GM11168 (cell line): ENCODE data around the gene KSR1.

Experiments
- in situ Hi-C: fragments of 300-500 bp; cut with MboI; formaldehyde crosslinking; loops from one replicate; pipeline ENCODE4 v1.12.0; 2022; ENCODE audit warnings: low sequenced_read_pairs; ENCODE audit not compliant: unreplicated experiment

The KSR1 gene

DNA sequence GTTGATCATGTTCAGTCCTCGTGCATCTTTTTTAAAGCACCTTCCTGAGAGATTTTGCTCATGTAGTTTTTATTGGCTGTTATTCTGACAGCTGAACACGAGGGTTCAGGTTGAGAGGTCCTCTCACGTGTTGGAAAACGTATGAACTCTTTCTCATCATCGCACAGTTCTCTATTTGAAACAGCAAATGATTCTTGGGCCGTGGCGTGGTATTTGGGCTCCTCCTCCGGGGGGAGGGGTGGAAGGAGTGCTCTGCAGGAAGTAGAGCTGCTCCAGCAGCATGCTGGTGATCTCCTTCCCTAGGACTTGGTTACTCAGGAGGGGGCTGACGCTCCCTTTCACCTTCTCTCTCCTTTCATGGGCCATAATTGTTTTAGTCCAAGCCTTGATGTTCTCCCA, 70.4 kb downstream of the KSR1 start:
- in situ Hi-C loops = no loop called here

DNA sequence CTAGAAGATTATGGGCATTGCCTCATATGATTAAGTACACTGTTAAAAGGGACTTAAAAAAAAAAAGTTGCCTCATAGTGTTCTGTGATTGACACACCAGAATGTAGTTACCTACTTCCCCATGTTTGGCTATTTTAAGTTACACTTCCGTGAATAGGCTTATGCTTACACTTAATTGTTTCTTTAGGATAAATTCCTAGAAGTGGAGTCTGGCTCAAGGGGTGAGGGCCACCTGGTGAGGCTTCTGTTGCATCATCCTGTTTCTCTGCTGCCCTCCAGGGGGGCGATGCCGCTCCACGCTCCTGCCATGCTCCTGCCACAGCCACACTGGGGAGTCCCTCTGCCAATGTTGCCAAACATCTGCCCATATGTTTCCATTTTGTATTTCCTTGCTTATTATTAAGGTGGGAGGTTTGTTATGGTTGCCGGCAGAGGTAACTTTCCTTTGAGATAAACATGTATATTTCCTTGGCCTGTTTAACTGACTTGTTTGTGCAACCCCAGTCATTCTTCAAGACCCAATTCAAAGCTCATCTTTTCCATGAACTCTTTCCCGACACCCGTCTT, 73.1 kb downstream of the KSR1 start:
- in situ Hi-C loops = no loop called here

DNA sequence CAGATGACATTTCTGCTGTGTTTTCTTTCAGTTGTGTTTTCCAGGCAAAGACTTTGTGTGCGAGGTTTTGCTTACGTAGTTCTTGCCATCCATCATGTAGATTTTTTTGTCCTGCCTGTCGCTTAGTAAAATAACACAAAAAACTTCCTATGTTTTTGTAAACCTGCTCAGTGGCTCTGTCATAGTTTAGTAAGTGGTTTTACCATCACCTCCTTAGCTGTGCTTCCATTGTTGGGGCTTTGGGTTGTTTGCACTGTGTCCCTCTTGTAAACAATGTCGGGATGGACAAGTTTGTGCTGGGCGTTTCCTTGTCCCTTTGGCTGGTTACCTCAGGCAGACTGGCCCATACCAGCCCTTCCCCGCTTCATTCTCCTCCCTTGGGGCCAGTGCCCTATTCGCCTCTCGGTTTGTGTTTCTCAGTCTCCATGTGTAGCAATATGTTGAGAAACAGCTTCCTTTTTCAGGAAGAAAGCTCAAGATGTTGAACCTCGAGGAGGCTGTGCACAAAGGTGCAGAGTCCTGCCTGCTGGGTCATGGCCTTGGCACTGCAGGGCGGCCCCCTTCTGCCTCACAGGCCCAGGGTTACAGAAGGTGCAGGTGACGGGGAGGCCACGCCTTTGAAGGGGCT, 74.6 kb downstream of the KSR1 start:
- in situ Hi-C loops = no loop called here

DNA sequence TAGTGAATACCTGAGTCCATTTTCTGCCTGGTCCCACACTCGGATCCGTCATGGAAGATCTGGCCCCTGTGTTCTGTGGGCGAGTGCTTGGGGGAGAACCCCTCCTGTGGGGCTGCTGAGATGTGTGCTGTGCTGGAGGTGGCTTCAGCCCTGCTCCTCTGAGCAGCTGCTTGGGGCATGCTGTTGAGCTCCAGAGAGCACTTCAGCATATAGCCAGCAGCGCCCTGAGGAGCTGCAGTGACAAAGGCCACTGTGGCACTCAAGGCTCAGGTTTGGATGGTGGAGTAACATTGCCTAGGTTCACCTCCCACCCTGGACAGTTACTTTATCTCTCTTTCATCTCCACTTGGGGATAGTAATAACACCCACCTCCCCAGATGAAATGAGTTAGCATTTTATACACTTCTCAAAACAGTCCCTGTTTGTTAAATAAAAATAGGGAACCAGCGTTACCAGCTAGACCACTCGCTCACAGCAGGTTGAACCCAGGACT, 75.3 kb downstream of the KSR1 start:
- in situ Hi-C loops = no loop called here

DNA sequence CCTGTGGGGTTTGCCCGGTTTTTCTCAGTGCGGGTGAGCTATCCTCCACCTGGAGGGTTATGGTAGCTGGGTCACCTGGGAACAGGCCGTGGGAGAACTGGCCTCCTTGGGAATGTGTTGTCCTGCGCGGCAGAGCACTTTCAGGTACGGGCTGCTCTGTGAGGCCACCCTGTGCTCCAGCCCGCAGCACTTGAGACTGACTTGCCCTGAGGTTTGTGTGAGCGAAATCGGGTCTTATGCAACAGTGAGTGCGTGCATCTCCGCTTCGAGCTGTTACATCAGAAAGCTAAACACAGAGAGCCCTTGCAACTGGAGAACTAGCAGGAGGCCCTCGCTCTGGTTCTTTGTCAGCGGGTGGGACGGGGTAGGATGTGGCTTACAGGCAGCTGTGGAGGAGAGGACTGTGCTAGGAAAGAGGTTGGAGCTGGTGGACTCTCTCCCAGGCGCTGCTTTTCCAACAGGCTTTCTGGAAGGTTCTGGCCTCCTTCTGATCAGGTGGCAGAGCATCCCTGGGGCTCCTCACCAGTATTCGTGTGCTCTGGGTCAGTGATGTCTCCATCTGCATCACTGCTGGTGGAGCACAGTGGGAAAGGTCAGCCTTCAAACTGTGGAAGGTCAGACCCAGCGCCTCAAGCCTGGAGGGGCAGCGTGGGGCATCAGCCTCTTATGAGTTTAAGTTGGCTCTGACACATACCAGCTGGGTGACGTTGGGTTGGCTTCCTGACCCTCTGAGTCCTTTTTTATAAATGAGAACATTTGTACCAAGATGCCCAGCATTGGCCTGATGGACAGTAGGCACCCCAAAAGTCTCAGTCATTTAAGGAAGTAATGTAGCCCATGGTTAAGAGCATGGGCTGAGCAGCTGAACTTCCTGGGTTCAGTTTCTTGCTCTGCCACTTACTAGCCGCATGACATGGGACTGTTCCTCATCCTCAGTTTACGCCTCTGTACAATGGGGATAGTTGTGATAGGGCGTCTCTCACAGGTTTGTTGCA, 76.3 kb downstream of the KSR1 start:
- in situ Hi-C loops = no loop called here

DNA sequence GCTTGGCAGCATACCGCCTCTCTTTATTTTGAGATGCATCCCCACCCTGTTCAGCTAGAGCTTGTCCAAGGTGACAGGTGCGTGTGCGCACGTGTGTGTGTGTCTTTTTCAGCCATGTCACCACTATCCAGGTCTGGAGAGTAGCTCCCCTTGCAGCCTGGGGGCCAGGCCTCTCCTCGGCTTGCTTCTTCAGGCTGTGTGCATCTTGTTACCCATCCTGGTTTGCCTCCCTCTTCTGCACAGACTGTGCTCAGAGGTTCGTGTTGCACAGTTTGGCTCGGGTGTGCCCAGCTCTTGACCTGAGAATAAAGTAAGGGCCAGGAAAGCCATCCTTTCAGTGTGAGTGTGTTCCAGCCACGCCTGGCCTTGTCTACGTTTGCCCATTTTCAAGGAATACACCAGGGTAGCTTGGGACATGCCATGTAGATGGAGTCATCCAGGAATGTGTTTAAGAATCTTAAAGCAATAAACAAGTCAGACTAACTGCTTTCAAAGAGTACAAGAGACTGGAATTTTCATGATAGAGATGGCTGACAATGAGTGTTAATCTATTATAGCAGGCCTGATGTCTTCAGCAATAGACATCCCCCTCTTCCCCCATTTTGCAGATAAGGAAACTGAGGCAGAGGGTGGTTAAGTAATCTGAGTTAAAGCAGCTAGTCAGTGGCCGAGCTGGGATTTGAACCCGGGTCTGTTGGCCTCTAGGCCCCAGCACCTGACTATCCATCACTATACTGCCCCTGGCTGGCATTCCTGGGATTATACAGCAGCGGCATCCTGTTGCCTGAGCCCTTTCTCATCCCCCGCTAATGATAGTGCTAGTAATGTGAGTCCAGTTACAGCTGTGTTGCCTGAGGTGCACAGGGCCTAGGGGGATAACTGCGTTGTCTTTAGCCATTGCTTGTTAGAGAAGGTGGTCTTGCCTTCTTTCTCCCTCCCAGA, 77.9 kb downstream of the KSR1 start:
- in situ Hi-C loops = no loop called here

DNA sequence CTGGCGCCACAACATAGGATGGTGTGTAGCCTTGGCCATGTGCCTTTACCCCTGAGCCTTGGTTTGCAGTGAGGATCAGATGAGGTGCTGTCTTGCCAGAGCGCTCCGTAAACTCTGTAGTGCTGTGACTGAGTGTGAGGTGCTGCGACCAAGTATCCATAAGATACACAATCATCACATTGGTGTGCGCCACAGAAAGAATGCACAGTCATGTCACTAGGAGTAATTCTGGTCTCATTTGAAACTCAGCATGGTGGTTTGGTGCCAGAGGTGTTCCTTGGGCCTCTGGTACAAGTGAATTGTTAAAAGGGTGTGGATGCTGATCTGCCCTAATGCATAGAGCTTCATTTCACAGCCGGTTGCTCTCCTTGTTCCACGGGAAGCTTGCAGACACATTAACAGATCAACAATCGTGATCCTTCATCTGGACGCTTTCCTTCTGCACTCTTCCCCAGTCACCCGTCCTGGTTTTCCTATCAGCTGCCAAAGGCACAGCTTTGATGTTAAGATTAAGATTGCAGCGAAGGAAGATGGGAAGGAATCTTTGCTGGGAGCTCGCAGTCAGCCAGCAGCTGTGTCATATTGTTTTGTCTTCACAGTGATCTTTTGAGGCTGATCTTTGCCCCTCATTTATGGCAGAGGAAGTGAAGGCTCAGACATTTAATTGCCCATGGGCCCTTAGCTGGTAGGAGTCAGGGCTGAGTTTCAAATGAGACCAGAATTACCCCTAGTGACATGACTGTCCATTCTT, 79.1 kb downstream of the KSR1 start:
- in situ Hi-C loops = no loop called here

DNA sequence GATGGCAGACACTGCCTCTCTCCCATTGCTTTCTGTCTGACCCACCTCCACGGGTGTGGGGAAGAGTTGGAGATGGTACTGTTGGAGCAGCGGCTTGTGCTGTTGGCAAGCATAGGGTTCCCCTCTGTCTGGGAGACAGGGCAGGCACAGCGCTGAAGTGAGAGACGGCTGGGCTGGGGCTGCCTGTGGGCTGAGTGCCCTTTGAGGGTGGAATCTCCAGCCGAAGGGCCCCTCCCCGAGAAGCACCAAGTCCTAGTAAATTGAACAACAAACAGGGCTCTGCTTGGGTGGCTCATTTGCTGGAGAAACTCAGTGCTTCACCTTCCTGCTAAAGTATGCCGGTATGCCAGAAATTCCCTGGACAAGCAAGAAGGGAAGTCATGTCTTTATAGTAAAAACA, 79.7 kb downstream of the KSR1 start:
- in situ Hi-C loops = no loop called here

DNA sequence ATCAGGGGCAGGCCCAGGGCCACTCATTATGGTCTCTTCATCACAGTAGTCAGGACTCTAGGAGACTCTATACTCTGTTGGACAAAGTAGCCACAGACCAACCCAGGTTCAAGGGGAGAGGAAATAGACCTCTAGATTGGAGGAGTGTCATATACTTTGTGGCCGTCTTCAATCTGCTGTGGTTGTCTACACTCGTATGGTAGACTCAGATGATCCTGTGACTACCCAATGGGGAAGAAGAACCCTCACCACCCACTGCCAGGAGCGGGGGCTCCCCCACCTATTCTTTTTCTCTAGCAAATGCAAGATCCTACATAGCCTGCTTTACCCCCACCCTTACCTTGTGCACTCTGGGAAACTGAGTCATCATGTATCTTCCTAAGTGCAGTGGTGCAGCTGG, 80.5 kb downstream of the KSR1 start:
- in situ Hi-C loops = no loop called here

DNA sequence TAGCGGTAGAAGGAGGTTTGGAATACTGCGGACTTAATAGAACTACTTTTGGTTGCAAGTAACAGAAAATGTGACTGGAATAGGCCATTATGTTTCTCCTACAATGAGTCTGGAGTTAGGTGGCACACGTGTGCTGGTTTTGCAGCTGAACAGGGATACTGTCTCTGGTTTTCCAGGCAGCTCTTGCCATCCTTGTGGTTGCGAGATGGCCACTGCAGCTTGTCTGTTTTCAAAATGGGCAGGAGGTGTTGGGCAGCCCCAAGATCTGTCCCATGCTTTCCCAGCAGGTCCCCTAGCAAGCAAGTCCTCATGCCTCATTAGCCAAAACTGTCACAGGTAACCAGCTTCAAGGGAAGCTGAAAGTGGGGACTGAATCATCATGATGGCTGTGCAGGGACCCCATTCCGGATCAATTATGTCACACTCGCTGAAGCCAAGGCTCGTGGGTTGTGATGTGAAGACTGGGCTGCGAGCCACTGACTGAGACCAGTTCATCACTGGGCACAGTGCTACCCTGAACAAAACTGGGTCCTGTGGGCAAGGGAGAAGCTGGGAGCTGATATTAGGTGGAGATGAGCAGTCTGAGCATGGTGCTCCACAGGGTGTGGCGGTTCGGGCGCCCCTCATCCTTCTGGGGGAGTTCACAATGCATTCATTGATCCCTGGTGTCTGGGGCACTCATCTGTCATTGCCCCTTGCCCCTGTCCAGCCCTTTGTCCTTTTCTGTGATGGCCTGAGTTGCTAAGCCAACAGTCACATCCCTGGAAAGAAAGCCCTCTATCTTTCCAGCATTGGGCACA, 82.1 kb downstream of the KSR1 start:
- in situ Hi-C loops = no loop called here

DNA sequence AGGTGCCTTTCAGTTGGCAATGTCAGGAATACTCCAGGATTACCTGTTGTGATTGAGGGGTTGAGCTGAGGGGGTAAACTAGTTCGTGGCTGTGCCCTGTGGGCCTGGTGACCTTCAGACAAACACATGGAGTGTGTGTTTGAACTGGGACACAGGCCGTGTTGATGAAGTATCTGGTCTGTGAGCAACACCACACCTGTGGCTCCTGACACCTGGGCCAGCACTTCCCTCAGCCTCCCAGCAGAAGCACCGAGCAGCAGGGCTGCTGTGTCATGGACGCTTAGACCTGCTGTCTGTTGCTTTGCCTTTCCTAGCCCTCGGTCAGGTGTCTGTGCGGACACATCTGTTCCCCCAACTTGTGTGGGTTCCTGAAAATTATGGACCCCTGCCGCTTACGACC, 82.9 kb downstream of the KSR1 start:
- in situ Hi-C loops = no loop called here

DNA sequence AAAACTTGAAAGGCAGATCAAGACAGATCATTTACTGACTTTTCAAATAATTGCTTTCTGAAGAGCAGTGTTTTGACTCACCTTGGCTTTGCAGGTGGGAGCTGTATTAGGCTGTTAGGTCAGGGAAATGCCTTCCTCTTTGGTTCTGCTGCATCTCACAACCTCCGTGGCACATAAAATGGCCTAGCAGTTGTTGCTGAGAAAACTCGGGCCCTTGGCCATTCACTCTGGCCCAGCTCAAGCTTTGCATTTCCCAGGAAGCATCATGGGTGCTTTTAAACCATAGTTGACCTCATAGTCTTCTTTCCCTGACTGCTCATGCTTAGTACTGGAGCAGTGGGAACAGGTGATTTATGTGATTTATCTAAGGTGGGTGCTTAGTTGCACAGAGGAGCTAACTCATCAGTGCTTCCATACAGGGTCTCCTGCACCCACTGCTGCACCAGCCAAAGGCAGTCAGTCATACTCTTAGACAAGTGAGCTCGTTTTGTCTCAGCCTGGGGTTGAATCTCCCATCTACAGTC, 83.6 kb downstream of the KSR1 start:
- in situ Hi-C loops = no loop called here

DNA sequence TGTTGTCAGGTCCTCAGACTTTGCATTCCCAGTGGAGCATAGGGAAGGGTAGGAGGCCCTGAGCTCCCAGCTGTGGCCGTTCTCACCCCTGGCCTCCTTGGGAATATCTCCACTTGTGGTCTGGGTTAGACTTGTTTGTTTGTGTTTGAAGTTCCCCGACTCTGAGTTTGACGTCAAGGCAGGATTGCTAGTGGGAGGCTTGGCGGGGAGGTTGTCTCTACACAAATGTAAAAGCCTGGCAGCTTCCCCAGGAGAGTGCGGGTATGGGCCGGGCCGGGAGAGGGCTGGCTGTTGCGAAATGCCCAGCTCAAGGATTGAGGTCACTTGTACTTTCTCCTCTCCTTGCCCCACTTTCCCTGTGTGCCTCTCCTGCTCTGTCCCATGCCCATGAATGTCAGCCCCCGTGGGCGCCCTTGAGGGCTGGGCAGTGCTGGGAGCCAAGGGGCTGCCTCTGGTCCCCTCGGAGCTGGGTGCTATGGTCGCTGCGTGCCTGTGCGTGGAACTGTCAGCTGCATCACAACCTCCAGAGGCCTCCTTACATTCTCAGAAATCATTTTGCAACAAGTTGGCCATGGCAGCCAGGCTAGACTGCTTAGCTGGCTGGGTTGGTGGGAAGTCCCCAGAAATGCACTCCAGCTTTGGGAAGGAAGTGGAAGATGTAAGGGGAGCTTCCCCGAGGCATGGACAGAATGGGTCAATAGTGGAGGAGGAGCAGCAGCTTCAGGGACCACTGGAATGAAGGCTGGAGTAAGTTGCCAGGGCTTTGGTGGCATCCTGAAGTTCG, 84.3 kb downstream of the KSR1 start:
- in situ Hi-C loops = no loop called here

DNA sequence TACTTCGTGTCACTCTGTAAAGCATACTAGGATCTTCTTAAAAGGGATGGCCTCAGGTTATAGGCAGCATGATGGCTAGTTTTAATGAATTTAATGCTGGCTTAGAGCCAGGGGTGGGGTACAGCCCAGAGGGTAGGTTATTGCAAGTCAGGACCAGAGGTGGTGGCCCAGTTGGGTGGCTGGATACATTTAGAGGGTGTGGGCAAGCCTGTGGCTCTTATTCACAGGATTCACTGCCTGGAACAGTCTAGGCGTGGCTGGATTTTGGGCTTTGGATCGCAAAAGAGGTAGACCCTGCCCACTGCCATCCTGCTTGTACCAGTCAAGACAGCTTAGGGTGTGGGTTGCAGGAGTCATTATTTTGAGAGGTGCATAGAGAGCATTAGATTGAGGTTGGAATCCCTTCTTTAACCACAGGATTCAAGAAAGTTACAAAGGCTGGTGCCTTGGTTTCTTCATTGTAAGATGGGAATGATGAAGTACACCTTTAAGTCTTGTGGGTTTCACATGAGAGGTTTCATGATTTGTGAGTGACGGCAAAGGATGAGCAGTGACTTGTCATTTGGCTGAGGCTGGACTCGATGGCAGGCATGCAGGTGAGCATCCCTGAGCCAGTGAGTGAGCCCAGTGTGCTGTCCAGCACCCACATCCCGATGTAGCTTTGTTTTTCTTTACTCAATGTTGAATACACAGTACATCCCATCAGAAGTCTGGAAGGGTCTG, 85.2 kb downstream of the KSR1 start:
- in situ Hi-C loops = no loop called here

DNA sequence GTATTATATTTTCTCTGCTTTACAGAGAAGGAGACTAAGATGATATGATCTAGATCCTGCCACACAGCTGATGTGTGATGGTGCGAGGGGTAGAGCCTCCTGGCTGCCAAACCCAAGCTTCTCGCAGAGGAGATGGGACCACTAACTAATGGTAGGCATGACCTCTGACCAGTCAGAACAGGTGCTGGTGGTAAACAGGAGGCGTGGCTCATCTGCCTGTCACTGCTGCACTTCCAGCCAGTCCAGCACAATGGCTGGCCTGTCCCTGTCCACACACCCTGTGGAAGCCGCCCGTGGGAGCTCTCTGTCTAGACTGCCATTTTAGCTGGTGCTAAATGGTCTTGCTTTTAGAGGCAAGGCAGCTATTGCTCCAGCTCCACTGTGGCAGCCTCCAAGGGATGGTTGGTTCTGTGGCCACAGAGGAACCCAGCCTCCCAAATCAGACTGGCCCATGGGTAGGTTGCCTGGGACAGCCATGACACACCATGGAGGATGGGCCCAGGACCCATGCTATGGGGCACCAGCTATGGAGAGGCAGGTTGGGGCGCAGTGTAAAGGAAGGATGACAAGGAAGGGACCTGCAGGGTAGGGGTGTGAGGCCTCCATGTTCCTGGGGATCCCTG, 86.7 kb downstream of the KSR1 start:
- in situ Hi-C loops = no loop called here

DNA sequence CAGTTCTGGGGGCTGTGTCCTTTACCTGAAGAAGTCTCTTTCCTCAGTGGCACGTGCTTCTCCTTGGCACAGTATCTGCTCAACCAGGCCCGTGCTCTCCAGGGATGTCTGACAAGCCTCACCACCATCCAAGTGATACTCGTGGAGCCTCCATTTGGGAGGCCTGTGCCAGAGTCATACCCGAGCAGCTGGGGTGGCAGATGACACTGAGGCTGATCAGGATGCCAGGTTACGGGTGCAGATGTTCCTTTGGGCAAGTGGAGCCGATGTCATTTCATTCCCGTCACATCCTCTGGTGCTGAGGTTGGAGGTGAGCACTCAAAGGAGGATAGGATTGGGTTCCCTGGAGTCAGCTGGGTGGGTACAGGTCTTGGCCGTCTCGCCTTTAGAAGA, 87.2 kb downstream of the KSR1 start:
- in situ Hi-C loops = no loop called here

DNA sequence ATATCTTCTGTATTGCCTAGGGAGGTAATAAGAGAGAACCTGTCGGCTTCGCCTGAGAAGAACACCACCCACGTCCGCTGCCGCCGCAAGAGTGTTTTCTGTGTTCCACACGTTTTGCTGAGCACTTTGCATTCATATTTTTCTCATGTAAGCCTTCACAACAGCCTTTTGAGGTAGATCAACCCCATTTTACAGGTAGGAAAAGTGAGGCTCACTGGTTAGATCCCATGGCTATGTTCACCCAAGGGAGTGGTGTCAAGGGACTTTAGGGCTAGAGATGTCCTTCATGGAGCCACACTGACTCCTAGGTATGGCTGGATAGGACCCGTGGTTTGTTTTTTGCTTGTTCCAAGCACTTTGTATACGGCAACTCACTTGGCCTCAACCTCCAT, 87.7 kb downstream of the KSR1 start:
- in situ Hi-C loops = no loop called here
